ENCODE results near the gene KRTAP4-7. TPM values are rescaled to one million over a fixed set of nuclear protein-coding genes. Genes with fewer than 3 reads are reported as not detected.
A peak's percentile ranks its signal among the peaks of the same experiment; 100 is the strongest.

KRTAP4-7 gene
- total RNA-seq, 1 experiment from 2014 or later = not detected

GRCh38 chr17:41060052-41060604, 23.8 kb upstream of the KRTAP4-7 start, which contains the start of gene KRTAP2-3:
Gene KRTAP2-3 (minus strand): TSS chr17:41060114. CDS start chr17:41060050, 64 bp downstream.
- no peaks in the 10 kb centered on the region for H3K27me3 ChIP-seq (ENCODE audit: control insufficient read depth, insufficient read depth, low read length)
- ATAC-seq = peak; percentile 67
- no peak within 1 kb of the TSS for H3K27ac ChIP-seq (ENCODE audit: low read length)
- no peak within 1 kb of the TSS for H3K4me3 ChIP-seq (ENCODE audit: low read depth in 2 of 2, low read length in 2 of 2)
- H3K4me1 ChIP-seq (ENCODE audit: control insufficient read depth, insufficient read depth, low read length) = no peaks in the 10 kb centered on the region
- intact Hi-C loops (cut with micrococcal nuclease; ENCODE audit: unreplicated experiment) = no loop called here
- no peak for TF ChIP-seq POLR2AphosphoS5 (IDR thresholded peaks at IDR 0.05; ENCODE audit: low read depth, low read length)
- no peak for TF ChIP-seq CTCF (IDR thresholded peaks at IDR 0.05)
- TF ChIP-seq, protein P1, sequence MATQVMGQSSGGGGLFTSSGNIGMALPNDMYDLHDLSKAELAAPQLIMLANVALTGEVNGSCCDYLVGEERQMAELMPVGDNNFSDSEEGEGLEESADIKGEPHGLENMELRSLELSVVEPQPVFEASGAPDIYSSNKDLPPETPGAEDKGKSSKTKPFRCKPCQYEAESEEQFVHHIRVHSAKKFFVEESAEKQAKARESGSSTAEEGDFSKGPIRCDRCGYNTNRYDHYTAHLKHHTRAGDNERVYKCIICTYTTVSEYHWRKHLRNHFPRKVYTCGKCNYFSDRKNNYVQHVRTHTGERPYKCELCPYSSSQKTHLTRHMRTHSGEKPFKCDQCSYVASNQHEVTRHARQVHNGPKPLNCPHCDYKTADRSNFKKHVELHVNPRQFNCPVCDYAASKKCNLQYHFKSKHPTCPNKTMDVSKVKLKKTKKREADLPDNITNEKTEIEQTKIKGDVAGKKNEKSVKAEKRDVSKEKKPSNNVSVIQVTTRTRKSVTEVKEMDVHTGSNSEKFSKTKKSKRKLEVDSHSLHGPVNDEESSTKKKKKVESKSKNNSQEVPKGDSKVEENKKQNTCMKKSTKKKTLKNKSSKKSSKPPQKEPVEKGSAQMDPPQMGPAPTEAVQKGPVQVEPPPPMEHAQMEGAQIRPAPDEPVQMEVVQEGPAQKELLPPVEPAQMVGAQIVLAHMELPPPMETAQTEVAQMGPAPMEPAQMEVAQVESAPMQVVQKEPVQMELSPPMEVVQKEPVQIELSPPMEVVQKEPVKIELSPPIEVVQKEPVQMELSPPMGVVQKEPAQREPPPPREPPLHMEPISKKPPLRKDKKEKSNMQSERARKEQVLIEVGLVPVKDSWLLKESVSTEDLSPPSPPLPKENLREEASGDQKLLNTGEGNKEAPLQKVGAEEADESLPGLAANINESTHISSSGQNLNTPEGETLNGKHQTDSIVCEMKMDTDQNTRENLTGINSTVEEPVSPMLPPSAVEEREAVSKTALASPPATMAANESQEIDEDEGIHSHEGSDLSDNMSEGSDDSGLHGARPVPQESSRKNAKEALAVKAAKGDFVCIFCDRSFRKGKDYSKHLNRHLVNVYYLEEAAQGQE (IDR thresholded peaks at IDR 0.05; ENCODE audit: insufficient read depth in 1 of 2, low read depth in 2 of 2, low read length in 1 of 2) = no peak
- no peak for TF ChIP-seq SIN3A (IDR thresholded peaks at IDR 0.05; ENCODE audit: borderline replicate concordance, insufficient read depth, low read depth, low read length)
- TF ChIP-seq TCF7L2 (IDR thresholded peaks at IDR 0.05; ENCODE audit: low read depth, low read length) = no peak
- no peaks in the 10 kb centered on the region for H3K9me3 ChIP-seq (ENCODE audit: control insufficient read depth, insufficient read depth, low read depth, low read length)
- DNase-seq (ENCODE audit: low read depth, low spot score) = peak; percentile 45
- H3K36me3 ChIP-seq (ENCODE audit: control insufficient read depth, insufficient read depth, low read length) = no peaks in the 10 kb centered on the region
- CTCF ChIA-PET = no interaction called here
- in situ Hi-C loops (cut with HindIII; ENCODE audit: low pct_unique_long_range_greater_than_20kb, low sequenced_read_pairs) = no loop called here
- BruUV-seq (replicated peaks) = no TSS peak
- POLR2A ChIA-PET = no interaction called here

DNA sequence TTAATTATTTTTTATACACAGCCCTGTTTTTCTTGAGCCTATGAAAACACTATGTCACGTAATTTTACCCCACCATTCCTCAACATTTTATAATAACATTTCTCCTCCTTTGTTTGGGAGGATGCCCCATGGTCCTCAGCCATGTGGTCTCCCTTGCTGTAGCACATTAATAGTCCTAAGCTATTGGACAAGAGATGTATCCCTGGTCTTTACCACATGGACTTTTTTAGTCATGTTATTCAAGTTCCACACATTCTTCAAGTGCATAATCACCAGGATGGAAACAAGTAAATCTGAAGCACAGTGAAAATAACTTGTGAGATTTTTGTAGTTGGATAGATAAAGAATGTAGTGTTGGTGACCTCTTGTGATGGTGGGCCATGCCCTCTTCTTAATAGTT, 22.0 kb upstream of the KRTAP4-7 start:
- CTCF ChIA-PET = no interaction called here
- no TSS peak for BruUV-seq (replicated peaks)
- no peaks in the 10 kb centered on the region for H3K36me3 ChIP-seq (ENCODE audit: control insufficient read depth, insufficient read depth, low read length)
- POLR2A ChIA-PET = no interaction called here
- in situ Hi-C loops (cut with HindIII; ENCODE audit: low pct_unique_long_range_greater_than_20kb, low sequenced_read_pairs) (no loop called here), intact Hi-C loops (cut with micrococcal nuclease; ENCODE audit: unreplicated experiment) (no loop called here)
- no peak for ATAC-seq
- no peak for DNase-seq (ENCODE audit: low read depth, low spot score)
- TF ChIP-seq SIN3A (IDR thresholded peaks at IDR 0.05; ENCODE audit: borderline replicate concordance, insufficient read depth, low read depth, low read length) = no peak
- no peak for TF ChIP-seq TCF7L2 (IDR thresholded peaks at IDR 0.05; ENCODE audit: low read depth, low read length)
- no peak for TF ChIP-seq CTCF (IDR thresholded peaks at IDR 0.05)
- TF ChIP-seq POLR2AphosphoS5 (IDR thresholded peaks at IDR 0.05; ENCODE audit: low read depth, low read length) = no peak
- TF ChIP-seq, protein P1 (IDR thresholded peaks at IDR 0.05; ENCODE audit: insufficient read depth in 1 of 2, low read depth in 2 of 2, low read length in 1 of 2) = no peak
- H3K27me3 ChIP-seq (ENCODE audit: control insufficient read depth, insufficient read depth, low read length) = no peaks in the 10 kb centered on the region
- no peak overlapping the region for H3K4me3 ChIP-seq (ENCODE audit: low read depth in 2 of 2, low read length in 2 of 2)
- no peaks in the 10 kb centered on the region for H3K9me3 ChIP-seq (ENCODE audit: control insufficient read depth, insufficient read depth, low read depth, low read length)
- no peaks in the 10 kb centered on the region for H3K4me1 ChIP-seq (ENCODE audit: control insufficient read depth, insufficient read depth, low read length)
- no peak overlapping the region for H3K27ac ChIP-seq (ENCODE audit: low read length)

All from Panc1 (cell line).